HG02973 (cell line): ENCODE data around the gene ITGB2.

Experiments
- ATAC-seq: cut with Tn5 transposase; IDR thresholded peaks from one replicate; pipeline ENCODE4 v1.9.1; 2021; ENCODE audit warnings: moderate library complexity; ENCODE audit not compliant: unreplicated experiment

Gene ITGB2

DNA sequence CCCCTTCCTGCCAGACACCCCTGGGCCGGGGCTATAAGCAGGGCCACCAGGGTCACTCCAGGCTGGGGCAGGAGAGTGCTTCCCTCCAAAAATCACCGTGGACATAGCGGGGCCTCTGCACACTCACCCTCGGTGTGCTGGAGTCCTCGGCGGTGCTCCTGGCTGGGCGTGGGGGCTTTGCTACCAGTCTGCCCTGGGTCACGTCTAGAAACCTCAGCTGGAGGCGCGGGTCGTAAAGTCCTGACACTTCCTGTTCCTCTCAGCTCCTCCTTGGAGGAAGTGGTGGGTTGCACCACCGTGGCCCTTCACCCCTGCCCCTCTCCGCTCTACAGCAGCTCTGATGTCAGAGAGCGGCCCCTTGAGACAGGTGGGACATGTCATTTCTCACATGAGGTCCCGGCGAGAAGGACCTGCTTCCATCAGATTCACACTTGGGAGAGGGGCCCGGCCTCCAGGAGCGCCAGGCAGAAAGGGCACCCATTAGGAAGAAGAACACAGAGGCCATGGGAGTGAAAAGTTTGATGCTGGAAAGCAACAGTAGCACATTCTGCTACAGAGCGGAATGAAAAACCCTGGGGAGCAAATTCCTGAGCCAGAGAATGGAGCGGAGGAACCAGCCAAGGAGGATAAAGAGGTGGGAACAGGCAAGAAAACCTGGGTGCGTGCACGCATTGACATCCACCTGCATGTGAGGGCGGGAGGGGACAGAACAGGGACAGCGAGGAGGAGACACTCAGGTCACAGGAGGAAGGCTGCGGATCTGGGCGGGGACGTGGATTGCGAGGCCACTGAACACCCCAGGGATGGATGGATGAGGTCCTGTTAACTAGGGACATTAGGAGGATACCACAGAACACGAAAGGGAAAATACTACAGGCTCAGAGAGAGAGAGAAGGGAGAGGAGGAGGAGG is at the start of gene ITGB2:
Gene ITGB2, minus strand, starts transcription at position 206 of the 911 bp plus-strand sequence. CDS start 10,117 bp downstream, outside the sequence.
- no peak for ATAC-seq

DNA sequence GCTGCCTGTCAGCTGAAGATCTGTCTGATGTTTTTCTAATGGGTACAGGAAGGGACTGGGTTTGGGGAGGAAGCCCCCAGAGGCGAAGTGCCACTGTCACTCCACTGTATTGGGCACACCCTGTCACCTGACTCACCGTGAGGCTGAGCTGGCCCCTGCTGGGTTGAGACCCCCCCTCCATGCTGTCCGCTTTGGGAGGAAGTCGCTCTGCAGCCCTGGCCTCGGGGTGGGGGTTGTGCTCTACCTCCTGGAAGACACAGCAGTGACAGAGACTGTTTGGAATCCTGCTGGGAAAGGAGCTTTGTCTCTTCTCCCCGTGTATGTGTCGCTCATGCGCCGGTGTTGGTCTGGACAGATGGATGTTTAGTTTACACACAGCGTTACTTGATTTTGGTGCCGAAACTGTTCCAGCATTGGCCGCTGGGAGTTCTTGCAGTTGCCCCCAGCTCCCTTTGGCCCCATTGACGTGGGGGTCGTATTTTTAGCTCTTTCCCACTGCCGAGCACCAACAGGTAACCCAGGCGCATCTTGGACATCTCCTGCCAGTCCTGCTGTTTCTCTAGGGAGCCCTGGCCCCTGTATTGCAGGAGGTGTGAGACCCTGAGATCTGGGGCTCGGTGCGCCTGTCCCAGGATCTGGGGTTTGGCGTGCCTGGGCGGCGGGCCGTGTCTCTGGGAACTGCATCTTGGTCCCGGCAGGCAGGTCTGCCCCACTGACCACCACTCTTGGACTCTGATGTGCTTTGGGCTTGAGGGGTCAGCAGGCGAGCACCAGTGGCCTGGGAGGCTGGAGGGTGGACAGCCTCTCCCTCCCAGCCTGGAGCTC is 49.4 kb upstream of the ITGB2 start:
- ATAC-seq: no peak

DNA sequence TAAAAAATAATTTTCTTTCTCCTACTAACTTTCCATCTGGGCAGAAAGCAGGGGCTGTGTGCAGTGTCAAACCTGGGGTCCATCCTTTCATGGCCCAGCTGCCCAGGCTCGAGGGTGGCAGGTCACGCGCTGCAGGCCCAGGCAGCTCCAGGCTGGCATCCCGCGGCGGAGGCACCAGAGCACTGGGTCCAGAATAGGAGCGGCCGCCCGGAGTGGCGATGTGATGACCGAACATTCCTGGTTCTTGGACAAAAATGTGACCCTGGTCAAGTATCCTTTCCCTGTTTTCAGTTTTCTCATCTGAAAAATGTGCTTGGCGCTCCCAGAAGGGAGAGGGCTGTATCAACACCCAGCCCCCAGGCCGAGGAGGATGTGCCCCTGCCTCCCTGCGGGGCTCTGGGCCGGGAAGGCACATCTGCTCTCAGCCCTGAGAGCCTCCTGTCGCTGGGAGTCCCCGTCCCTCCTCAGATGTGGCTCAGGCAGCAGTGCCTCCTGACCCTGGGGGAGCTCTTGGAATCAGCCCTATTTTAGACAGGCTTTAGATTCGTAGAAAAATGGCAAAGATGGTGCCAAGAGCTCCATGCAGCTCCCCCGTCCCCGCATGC is 48.5 kb upstream of the ITGB2 start:
- no peak for ATAC-seq

DNA sequence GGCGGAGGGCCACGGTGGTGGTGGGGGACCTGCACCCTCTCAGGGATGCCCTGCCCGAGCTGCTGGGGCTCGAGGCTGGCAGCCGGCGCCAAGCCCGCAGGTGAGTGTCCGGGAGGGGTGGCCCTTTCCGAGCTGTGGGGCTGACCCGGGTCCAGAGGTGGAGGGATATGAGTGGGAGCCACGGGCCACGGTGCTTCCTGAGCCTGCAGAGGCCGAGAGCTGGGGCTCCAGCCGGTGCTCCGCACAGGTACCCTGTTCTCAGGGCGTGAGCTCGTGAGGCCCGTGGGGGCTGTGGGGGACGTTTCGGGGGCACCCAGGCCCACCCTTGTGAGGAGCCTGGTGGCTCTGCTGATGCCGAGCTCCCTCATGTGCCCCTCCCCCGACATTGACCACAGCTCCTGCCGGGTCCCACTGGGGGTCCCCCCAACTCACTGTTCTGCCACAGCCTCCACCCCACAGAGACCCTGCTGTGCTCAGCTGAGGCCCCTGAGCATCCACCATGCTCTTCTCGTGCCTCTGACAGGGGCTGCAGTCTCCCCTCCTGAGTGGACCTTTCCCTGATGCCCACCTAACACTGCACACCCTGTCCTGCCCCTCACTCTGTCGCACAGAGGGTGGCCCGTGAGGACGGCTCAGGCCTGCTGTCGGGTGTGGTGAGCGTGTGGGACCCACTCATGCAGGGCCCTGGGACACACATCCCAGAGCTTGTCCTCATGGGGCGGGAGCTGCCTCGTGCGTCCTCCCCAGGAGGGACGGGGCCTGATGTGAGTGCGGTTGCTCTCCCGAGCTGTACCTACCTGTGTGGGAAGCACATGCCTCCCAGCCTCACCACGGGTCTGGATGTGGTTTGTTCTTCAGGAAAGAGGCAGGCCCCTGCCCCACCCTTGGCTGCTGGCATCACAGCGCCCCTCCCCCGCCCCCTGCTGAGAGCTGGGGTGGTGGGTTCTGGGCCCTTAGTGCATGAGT is 46.7 kb upstream of the ITGB2 start:
- no peak for ATAC-seq

DNA sequence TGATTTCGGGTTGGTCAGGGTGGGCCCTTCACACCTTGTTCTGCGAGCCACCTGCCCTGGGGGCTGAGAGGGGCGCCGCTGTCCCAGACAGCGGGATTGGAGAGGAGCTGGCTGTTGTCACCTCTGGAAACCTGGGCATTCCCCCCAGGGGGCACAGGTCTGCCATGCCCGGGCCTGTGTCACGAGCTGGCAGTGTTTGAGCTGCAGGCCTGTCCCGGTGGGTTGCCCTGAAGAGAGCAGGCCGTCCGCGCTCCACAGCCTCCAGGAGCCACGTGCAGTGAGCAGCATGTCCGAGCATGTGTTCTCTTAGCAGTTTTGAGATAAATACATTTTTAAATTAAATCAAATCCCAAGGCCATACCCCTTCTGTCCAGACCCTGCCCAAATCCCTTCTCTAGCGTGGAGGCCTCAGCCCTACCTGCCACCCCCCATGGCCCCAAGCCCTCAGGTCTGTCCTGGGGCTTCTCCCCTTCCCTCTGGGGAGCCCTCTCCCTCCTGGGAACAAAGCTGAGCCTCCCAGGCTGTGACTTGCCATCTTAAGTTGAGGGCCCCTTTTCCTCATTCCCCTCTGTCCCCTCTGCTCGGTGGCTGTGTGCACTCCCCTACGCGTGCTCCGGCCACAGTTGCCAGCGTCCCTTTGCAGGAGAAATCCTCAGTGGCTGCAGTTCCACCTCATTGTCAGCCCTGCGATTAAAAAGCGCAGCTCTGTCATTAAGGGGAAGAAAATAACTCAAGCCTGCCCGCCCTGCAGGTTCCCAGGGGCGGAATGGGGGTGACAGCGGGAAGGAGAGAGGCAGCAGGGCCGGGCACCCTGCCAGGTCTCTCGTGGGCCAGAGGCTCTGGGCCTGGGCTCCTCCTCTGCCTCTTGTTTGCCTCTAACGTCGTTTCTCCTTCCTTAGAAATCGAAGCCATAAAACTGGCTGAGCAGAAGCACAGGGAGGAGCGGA is 45.7 kb upstream of the ITGB2 start:
- ATAC-seq: no peak

DNA sequence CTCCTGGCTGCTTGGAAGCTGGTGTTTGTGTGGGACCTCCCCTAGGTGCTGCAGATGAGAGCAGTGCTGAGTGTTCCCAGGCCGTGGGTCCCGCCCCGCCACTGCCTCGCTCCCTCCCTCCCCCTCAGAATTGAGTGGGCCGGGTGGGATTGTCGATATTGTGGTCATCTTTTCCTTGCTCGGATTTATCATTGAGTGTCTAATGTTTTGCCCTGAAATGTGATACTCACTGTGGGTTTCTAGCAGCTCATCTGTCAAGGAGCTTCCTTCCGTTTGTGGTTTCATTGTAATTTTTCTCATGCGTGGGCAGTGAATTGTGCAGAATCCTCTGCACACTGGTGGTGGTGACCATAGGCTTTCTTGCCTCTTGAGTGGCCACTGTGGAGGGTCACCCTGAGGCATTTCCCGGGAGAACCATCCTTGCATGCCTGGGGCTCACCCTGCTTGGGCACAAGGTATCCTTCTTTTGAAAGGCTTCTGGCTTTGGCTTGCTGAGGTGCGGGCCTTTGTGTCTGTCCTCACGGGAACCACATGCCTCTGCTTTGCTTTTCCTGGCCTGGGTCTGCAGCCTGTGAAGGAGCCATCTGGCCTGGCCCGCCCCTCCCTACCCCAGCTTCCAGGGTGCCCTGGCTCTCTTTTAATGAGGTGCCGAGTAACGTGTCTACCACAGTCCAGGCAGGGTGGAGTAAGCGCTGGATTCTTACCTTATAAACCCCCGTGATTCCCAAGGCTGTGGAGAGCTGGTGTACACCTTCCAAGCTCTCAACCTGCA is 44.7 kb upstream of the ITGB2 start:
- no peak for ATAC-seq

DNA sequence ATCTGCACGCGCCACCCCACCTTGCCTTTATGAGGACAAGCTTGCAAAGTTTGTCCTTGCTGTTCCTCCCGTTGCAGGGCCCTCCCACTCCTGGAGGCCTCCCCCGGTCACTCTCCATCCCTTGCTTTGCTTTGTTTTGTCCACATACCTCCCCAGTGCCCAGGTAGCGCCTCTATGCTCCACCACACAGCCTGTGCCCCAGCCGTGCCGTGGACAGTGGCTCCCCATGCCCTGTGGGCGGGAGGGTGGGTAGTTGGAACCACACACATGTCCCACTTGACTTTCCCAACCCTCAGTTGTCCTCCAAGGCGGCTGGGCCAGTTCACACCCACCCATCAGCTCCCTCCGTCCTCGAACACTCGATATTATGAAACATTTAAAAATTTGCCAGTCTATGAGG is 43.7 kb upstream of the ITGB2 start:
- no peak for ATAC-seq

DNA sequence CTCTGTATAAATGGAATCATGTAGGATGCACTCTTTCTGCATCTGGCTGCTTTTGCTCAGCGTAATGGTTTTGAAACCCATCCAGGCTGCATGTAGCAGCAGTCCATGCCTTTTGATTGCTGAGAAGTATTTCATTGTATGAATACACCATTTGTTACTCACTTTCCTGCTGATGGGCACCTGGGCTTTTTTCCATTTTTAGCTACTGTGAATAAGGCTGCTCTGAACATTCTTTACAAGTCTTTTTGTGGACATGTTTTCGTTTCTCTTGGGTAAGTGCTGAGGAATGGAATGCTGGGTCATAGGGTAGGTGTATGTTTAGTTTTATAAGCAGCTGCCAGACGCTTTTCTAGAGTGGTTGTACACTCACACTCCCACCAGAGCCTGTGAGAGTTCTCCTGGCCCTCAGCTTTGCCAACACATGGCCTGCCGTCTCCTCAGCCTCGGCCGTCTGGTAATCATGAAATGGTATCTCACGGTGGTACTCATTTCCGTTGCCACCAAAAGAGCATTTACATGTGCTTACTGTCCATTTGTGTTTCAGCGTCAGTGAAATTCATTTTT is 41.8 kb upstream of the ITGB2 start:
- no peak for ATAC-seq

DNA sequence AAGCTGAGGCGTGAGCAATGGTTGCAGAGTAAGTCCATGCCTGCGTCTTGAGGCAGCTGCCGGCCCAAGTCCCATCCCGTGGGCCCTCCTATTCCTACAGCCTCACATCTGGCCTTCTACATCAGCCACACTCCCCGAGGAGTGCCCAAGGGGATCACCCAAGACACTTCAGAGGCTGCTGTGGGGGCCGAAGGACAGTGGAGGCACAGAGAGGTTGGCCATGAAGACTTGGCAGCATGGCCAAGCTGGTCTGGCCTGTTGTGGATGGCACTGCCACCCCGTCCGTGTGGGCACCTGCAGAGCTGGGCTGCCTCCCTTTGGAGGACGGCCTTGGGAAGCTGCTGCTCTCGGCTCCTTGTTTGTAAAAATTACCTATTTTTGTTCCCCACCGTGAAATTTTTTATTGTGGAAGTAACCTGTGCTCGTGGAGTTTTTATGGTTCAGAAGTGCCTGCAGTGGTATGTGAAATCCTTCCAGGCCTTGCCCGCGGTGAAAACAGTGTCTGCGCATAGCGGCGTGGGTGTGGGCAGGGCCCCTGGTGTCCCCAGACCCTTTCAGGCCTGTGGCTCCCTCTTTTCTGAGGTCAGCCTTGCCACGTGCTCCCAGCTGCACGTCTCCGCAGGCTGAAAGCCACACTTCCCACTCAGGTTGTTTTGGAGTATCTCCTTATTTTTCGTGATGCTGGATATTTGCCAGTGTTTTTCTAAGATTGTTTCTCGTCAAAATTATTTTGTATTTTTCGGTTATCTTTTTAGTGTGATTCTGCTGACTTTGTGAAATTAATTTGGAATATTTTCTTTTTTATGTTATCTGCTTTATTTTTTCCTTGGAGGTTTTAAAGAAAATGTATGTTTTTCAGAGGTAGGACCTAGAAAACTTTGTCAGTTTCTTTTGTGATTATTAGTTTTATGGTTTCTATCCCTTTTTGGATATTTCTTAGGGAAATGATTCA is 39.7 kb upstream of the ITGB2 start:
- ATAC-seq: no peak

DNA sequence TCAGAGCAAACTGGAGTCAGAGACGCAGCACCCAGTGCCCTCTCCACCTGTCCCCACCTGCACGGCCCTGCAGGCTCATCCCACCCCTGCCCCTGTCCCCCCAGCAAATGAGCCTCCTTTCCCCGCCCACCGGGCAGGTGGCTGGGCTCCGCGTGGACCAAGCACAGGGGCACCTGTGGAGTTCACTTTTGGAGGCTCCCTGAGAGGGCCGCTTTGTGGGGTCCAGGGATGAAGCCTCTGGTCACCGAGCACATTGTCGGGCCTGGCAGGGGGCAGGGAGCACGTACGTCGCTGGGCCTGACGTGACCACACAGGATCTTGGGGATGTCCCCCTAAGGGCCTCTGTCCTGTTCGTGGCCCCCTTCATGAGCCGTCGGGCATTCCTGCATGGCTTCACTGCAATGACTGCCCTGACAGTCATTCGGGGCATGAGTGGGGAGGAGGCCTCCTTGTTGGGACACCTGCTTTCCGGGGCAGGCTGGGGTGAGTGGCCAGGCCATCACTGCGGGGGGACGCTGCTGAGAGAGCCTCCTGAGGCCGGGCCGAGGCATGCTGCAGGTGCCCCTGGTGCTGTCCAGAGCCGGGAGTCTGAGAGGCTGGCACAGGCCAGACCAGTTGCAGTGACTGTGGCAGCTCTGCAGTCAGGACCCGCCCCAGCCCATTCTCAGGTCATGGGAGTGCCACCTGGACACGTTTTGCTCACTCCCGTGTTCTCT is 38.8 kb upstream of the ITGB2 start:
- no peak for ATAC-seq

DNA sequence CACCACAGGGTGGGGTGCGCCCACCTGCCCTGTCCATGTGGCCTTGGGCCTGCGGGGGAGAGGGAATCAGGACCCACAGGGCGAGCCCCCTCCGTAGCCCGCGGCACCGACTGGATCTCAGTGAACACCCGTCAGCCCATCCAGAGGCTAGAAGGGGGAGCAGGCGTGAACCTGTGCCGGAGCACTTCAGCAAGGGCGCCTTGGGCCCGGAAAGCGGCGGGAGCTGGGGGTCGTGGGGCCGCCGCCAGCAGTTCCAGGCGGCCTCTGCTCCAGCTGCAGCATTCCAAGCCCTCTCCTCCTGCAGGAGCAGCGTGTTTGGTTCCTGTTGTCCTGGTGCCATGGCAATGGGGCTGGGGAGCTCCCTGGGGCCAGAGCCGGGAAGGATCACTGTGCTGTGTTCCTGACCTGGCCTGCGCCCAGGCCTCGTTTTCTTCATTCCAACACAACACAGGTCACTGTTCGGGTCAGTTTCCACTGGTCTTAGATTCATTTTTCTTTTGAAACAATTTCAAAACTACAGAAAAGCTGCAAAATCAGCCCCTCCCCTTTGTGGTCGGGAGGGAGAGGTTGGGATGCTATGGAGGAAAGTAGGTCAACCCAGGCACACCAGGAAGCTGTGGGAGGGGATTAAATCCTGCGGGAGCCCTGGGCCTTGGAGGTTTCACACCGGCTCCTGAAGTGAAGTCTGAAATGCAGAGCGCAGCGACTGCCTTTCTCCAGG is 37.9 kb upstream of the ITGB2 start:
- no peak for ATAC-seq

DNA sequence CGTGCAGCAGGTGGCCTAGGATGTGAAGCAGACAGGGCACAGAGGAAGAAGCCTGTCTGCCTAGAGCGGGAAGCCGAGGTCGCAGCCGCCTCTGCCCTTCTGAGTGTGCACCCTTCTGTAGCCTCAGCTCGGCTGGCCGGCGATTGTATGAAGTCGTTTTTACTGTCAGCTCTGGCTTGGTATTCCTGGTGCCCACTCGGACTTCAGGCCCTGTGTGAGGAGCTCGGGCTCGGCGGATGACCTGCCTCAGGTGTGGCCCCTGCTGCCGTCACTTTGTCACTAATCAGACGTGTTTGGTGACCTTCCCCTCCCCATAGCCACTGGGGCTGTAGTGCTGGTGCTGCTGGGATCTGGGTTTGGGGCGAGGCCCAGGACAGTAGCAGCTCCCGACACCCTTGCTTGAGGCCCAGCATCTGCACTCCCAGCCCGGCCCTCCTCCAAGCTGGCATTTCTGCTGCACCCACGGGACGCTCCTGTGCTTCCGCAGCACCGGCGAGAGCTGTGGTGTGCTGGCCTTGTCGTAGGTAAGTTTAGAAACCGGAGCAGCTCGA is 37.3 kb upstream of the ITGB2 start:
- ATAC-seq: no peak

DNA sequence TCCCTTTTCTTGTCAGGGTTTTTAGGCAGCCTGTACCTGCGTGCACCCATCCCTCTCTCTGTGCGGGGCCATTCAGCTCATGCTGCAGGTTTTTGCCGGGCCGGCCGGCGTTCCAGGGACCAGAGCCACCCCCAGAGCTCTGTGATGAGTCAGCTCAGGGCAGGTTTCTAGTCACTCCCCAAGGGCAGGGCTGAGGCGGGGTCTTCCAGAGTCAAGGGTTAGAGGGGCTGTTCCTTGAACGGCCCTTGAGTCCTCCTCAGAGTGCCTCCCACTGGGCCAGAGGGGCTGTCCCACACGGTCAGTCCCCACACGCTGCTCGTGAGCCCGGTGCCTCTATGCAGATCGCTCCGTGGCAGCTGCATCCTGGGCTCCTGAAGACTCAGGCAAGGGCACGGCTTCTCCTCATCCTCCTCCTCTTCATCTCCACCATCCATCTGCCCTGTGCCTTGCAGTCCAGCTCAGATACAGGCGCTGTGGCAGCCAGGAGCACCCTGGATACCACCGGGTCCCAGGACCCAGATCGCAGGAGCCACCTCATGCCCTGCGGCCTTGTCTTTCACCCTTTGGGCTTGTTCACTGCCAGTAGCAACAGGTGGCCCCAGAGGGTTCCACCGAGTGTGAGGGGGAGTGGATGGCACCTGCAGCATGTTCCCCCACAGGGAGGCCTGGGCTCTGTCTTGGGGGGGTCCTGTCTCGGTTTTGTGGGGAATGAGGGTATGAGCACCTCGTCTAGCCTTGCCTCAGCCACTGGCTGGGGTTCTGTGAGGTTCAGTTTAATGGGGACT is 36.5 kb upstream of the ITGB2 start:
- no peak for ATAC-seq

DNA sequence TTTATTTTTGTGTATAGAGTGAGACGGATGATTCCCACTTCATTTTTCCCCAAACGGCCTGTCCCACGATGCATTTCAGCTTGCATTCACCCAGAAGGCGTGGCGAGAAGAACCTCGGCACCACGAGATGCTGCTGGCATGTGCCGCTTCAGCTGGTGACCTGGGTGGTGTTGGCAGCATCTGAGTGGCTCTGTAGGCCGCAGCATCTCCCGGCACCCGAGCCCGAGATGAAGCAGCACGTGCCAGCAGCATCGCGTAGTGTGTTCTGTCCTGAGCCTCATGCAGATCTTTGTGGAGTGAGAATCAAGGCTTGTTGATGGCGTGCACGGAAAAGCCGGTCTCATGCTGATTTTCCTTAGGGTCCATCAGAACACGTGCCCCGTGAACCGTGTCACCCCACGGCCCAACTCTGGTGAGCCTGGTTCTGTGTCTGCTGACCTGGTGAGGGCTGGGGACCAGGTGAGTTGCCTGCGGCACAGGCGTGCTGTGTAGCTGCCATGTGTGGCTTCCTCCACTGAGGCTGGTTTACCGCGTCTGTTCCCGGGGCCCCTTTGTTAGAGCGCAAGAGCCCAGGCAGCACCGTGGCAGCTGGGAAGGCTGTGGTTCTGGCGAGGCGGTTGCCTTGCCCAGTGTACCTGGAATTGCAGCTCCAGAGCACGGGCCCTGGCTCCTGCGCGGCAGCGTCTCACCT is 35.8 kb upstream of the ITGB2 start:
- ATAC-seq: no peak
